NCI-H2196 (cell line): ENCODE measurements around the gene PTMS.

Experiments used
- DNase-seq: peaks from one replicate; lab custom pipeline; 2025; ENCODE audit not compliant: unreplicated experiment; lab: John Stamatoyannopoulos, UW

PTMS gene

GRCh38 chr12:6771509-6772330 is 5.6 kb downstream of the PTMS start:
- DNase-seq: no peak

GRCh38 chr12:6772331-6772695 is 6.2 kb downstream of the PTMS start, which contains the start of gene LAG3:
Gene LAG3, plus strand, starts transcription at chr12:6772520. Its CDS starts 333 bp downstream, at chr12:6772853.
- no peak for DNase-seq

GRCh38 chr12:6772726-6773589 is 6.8 kb downstream of the PTMS start:
- no peak for DNase-seq

GRCh38 chr12:6773590-6774351 is 7.6 kb downstream of the PTMS start:
- no peak for DNase-seq

- DNase-seq: no peak
Observed at GRCh38 chr12:6774499-6775062, 8.4 kb downstream of the PTMS start.

GRCh38 chr12:6775185-6776174 is 9.3 kb downstream of the PTMS start:
- DNase-seq: no peak

GRCh38 chr12:6777386-6777785 is 11.2 kb downstream of the PTMS start:
- no peak for DNase-seq

DNA sequence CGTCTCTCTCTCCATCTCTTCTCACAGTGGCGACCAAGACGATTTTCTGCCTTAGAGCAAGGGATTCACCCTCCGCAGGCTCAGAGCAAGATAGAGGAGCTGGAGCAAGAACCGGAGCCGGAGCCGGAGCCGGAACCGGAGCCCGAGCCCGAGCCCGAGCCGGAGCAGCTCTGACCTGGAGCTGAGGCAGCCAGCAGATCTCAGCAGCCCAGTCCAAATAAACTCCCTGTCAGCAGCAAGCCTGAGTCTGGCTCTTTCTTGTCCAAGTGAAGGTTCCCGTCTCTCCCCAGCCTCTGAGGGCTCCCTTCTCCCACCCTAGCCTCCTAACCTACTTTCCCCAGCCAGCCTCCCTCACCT is 12.0 kb downstream of the PTMS start:
- DNase-seq: peak; percentile 4

DNA sequence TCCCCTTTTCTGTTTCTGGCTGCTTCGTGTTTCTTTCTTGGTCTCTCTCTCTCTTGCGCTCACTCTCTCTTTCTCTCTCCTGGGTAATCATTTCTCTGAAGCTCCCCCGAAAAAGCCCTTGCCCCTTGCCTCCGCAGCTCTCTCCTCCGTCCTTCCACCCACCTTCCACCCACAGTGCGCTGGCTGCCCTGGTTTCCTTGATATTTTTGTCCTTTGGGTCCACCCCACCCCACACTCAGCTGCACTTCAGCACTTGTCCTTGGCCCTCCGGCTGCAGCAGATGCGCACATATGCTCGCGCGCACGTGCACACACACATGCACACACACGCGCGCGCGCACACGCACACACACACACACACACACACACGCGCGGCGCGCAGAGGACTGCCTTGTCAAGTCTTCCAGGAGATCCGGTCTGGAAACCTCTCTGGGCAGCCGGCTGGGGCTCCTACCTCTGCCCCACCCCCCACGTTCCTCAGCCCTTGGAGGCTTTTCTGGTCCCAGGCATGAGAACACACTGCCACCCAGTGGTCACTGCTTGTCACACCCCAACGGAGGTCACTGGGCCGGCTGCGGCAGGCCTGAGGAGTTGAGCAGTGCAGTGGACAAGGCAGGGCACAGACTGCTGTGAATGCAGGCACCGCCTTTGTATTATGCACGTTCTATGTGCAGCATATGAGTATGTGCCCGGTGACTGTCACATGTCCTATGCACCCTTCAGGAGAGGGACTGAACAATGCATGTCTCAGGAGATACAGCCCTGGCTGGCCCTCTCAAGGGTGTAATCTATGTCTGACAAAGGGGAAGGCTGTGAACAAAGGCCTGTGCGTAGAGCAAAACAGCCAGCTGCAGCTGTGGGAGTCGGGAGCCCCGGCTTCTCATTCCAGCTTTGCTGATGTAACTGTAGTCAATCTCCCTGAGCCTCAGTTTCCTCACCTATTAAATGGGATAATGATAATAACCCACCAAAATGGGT is 12.7 kb downstream of the PTMS start:
- DNase-seq: peak; percentile 84

- DNase-seq: no peak
Observed at GRCh38 chr12:6779708-6780432, 13.7 kb downstream of the PTMS start.

DNA sequence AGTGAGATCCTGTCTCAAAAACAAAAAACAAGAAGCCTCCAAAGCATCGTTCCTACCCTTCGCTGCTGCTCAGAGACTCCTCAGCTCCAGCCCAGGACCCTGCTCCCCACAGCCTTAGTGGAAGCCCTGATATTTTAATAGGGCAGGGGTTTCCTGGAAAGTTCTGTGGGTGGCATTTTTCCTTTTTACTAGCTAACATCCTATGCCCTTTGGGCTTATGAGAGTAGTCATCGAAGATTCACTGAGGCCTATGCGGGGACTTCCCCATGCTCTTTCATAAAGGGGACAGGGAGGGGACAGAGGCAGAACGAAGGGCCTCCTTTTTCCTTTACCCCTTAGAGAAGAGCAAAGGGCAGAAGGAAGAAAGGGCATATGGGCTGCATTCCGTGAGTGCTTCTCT is 14.4 kb downstream of the PTMS start:
- no peak for DNase-seq

- no peak for DNase-seq
Observed at GRCh38 chr12:6782119-6782518, 16.0 kb downstream of the PTMS start.

DNA sequence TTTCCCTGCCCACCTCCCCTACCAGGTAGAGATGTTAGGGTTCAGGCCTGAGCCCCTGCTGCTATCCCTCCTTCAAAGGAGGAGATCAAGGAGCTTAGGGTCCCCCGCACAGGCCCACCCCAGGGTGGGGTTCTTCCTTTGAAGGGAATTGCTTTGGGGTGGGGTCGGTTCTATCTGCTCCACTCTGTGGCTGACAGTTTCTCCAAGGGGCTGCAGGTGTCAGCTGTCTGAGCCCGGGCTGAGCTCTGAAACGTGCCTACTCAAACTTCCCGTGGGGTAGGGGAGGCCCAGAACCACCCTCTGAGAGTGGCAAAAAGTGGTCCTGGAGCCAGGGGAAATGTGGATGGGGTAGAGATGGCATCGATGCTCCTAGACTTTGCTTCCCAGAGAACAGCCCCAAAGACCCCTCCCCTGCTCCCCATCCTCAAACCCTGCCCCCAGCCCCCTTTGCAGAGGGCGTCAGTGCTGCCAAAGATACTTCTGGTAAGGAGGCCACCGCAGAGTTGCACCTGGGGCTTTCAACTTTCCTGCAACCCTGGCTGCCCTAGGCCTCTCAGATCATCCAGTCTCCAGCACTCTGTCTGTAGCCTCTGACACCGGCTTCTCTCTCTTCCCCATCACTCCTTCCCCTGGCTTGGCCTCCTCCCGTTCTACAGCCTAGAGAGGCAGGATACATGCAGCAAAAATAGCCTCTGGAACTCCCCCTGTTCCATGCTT is 16.8 kb downstream of the PTMS start:
- no peak for DNase-seq

- no peak for DNase-seq
Observed at GRCh38 chr12:6783828-6784227, 17.7 kb downstream of the PTMS start.

DNA sequence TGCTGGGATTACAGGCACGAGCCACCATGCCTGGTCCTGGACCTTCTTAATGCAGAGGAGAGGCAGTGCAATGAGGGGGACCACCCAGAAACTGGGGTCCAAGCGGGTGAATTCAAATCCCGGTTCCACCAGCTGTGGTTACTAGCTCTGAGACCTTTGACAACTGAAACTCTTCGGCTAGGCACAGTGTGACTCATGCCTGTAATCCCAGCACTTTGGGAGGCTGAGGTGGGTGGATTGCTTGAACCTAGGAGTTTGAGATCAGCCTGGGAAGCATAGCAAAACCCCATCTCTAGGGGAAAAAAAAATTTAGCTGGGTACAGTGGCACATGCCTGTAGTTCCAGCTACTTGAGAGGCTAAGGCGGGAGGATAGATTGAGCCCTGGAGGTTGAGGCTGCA is 18.1 kb downstream of the PTMS start:
- no peak for DNase-seq

GRCh38 chr12:6784761-6785160 is 18.6 kb downstream of the PTMS start:
- DNase-seq: no peak

- no peak for DNase-seq
Observed at GRCh38 chr12:6786416-6787094, 20.4 kb downstream of the PTMS start.
